MG63 (cell line): ENCODE results near the gene GRID2IP. TPM values are rescaled to one million over a fixed set of nuclear protein-coding genes. Genes with fewer than 3 reads are reported as not detected.
A peak's percentile ranks its signal among the peaks of the same experiment; 100 is the strongest.
"Not testable (repeated sequence)": the region's sequence is repeated elsewhere in the genome, so short reads cannot be mapped to it uniquely, and the experiment has no call there.

Experiments
- DNase-seq: peaks from one replicate; pipeline ENCODE4 v3.0.0-alpha.2; 2020
- H3K27me3 ChIP-seq: fragments of 250-450 bp; sonication (Bioruptor Pico); 2 replicates; pipeline ENCODE4 v1.5.1; 2020; ENCODE audit warnings: mild to moderate bottlenecking, moderate library complexity
- H3K36me3 ChIP-seq: fragments of 250-450 bp; sonication (Bioruptor Pico); 2 replicates; pipeline ENCODE4 v1.5.1; 2020; ENCODE audit warnings: mild to moderate bottlenecking, moderate library complexity
- H3K4me3 ChIP-seq: fragments of 250-450 bp; sonication (Bioruptor Pico); 2 replicates; pipeline ENCODE4 v1.5.1; 2020; ENCODE audit warnings: mild to moderate bottlenecking, moderate library complexity
- H3K9me3 ChIP-seq: fragments of 250-450 bp; sonication (Bioruptor Pico); 2 replicates; pipeline ENCODE4 v1.5.1; 2020; ENCODE audit warnings: mild to moderate bottlenecking, moderate library complexity
- total RNA-seq: library from RNA; depleted of rRNA; stranded (reverse); fragments of >200 nt; shearing (Covaris generic); gene quantifications from 2 replicates; pipeline ENCODE4 v1.2.3, GENCODE V29; 2014; ENCODE audit warnings: low replicate concordance; rRNA removed

Gene GRID2IP
- not detected in 2 replicates for total RNA-seq

DNA sequence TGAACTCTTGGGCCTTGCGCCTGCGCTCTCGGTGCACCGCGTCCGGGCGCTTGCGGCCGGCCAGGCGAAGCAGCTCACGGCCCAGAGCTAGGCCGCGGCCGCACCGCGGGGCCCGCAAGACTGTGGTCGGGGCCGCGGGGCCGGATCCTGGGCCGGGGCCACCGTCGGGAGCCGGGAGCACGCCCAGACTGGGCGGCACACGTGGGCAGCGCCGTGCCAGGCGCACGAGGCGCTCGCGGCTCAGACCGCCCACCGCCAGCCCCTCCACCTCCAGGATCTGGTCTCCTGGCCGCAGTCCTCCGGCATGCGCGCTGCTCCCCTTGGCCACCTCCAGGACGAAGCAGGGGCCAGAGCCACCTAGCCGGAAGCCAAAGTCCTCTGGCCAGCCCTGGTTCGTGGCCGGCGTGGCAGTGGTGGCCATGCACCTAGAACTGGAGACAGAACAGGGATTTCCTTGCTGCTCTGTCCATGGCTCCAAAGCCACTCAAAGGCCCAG is at the start of gene GRID2IP:
Gene GRID2IP, minus strand, starts transcription at position 446 of the 496 bp plus-strand sequence. Its CDS starts 25 bp downstream, at position 421.
- no peaks in the 10 kb centered on the region for H3K27me3 ChIP-seq
- no peaks in the 10 kb centered on the region for H3K36me3 ChIP-seq
- no peak for DNase-seq
- no peaks in the 10 kb centered on the region for H3K9me3 ChIP-seq
- no peak within 1 kb of the TSS for H3K4me3 ChIP-seq

- H3K9me3 ChIP-seq = no peaks in the 10 kb centered on the region
- H3K36me3 ChIP-seq = peaks cover 25% of the 10 kb centered on the region
- no peak overlapping the region for H3K4me3 ChIP-seq
- no peaks in the 10 kb centered on the region for H3K27me3 ChIP-seq
- DNase-seq = no peak
These were observed 48.8 kb upstream of the GRID2IP start for GRCh38 chr7:6600093-6600492.

DNA sequence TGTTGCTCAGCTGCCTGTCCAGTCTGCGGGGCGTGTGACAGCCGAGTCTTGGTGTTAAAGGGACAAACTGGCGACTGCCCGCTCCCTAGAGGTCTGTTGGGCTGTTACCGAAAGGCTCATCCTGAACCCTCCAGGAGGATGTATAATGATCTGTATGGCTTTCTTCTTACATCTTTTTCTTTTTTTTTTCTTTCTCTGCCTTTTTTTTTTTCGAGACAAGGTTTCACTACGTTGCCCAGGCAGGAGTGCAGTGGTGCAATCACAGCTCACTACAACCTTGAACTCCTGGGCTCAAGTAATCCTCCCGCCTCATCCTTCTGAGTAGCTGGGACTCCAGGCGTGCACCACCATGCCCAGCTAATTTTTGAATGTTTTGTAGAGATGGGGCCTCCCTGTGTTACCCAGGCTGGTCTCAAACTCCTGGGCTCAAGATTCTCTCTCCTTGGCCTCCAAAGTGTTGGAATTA is 39.4 kb upstream of the GRID2IP start:
- Histone ChIP-seq H3K27me3 (no peaks in the 10 kb centered on the region), H3K9me3 (no peaks in the 10 kb centered on the region), H3K36me3 (peaks cover 34% of the 10 kb centered on the region), H3K4me3 (peak overlapping the region; percentile 95)
- no peak for DNase-seq

- H3K36me3 ChIP-seq = peaks cover 29% of the 10 kb centered on the region
- no peaks in the 10 kb centered on the region for H3K9me3 ChIP-seq
- peak; percentile 74 for DNase-seq
- no peaks in the 10 kb centered on the region for H3K27me3 ChIP-seq
- H3K4me3 ChIP-seq = peak within 1 kb of the TSS; percentile 95
These were observed 38.8 kb upstream of the GRID2IP start, which contains the start of gene INTS15 for GRCh38 chr7:6589829-6590644. Gene INTS15, plus strand, starts transcription at chr7:6590021. Its CDS starts 263 bp downstream, at chr7:6590284.

- H3K36me3 ChIP-seq = peaks cover 33% of the 10 kb centered on the region
- H3K27me3 ChIP-seq = no peaks in the 10 kb centered on the region
- DNase-seq = no peak
- no peak overlapping the region for H3K4me3 ChIP-seq
- H3K9me3 ChIP-seq = no peaks in the 10 kb centered on the region
These were observed 38.0 kb upstream of the GRID2IP start for GRCh38 chr7:6589151-6589828.

GRCh38 chr7:6588566-6588965 is 37.3 kb upstream of the GRID2IP start:
- Histone ChIP-seq H3K9me3 (no peaks in the 10 kb centered on the region), H3K27me3 (no peaks in the 10 kb centered on the region), H3K36me3 (peaks cover 36% of the 10 kb centered on the region), H3K4me3 (no peak overlapping the region)
- DNase-seq = no peak

DNA sequence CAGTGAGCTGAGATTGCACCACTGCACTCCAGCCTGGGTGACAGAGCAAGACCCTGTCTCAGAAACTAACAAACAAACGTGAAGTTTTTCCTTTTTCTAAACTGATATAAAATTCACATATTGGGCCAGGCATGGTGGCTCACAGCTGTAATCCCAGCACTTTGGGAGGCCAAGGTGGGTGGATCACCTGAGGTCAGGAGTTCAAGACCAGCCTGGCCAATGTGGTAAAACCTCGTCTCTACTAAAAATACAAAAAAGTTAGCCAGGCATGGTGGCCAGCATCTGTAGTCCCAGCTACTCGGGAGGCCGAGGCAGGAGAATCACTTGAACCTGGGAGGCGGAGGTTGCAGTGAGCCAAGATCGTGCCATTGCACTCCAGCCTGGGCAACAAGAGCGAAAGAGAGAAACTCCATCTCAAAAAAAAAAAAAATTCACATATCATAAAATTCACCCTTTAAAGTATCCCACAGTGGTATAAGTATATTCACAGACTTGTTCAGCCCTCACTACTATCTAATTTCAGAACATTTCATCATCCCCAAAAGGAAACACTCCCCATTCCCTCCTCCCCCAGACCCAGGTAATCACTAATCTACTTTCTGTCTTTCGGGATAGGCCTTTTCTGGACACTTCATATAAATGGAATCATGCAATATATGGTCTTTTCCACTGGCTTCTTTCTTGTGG is 34.6 kb upstream of the GRID2IP start:
- H3K4me3 ChIP-seq, DNase-seq, H3K27me3 ChIP-seq, H3K9me3 ChIP-seq: not testable (repeated sequence)
- peaks cover 32% of the 10 kb centered on the region for H3K36me3 ChIP-seq

DNA sequence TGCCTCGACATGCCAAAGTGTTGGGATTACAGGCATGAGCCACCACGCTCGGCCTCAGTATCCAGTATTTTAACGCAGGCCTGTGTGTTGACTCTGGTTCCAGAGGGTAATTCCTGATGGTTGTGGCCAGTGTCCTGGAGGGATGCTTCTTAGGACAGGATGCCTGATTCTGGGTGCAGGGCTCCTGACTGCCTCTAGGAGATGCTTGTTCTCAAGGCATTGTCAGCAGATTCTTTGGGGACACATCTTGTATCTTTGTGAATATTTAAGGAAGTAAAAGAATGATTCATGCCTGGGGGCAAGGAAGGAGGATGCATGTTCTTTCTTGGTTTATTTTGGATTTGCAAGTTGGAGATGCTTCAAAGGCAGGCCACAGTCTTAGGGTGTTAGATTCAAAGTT is 28.2 kb upstream of the GRID2IP start:
- Histone ChIP-seq H3K9me3 (no peaks in the 10 kb centered on the region), H3K36me3 (peaks cover 14% of the 10 kb centered on the region), H3K4me3 (no peak overlapping the region), H3K27me3 (no peaks in the 10 kb centered on the region)
- DNase-seq = no peak

- peak overlapping the region; percentile 86 for H3K4me3 ChIP-seq
- no peaks in the 10 kb centered on the region for H3K27me3 ChIP-seq
- no peak for DNase-seq
- H3K9me3 ChIP-seq = no peaks in the 10 kb centered on the region
- H3K36me3 ChIP-seq = peaks cover 9% of the 10 kb centered on the region
These were observed 27.1 kb upstream of the GRID2IP start for GRCh38 chr7:6578114-6579084.

- H3K4me3 ChIP-seq = peak within 1 kb of the TSS; percentile 86
These were observed 26.3 kb upstream of the GRID2IP start, which contains the start of gene ZDHHC4 for GRCh38 chr7:6577369-6578113. Gene ZDHHC4, plus strand, starts transcription at chr7:6577454. Its CDS starts 3,108 bp downstream, at chr7:6580562.

GRCh38 chr7:6576867-6577368 is 25.7 kb upstream of the GRID2IP start:
- DNase-seq, H3K9me3 ChIP-seq, H3K27me3 ChIP-seq, H3K36me3 ChIP-seq: not testable (repeated sequence)
- peak overlapping the region; percentile 86 for H3K4me3 ChIP-seq

More at GRCh38 chr7:6577369-6578113, 26.3 kb upstream of the GRID2IP start, which contains the start of gene ZDHHC4:
- Histone ChIP-seq H3K9me3 (no peaks in the 10 kb centered on the region), H3K27me3 (no peaks in the 10 kb centered on the region), H3K36me3 (peaks cover 7% of the 10 kb centered on the region)
- DNase-seq = peak; percentile 94

DNA sequence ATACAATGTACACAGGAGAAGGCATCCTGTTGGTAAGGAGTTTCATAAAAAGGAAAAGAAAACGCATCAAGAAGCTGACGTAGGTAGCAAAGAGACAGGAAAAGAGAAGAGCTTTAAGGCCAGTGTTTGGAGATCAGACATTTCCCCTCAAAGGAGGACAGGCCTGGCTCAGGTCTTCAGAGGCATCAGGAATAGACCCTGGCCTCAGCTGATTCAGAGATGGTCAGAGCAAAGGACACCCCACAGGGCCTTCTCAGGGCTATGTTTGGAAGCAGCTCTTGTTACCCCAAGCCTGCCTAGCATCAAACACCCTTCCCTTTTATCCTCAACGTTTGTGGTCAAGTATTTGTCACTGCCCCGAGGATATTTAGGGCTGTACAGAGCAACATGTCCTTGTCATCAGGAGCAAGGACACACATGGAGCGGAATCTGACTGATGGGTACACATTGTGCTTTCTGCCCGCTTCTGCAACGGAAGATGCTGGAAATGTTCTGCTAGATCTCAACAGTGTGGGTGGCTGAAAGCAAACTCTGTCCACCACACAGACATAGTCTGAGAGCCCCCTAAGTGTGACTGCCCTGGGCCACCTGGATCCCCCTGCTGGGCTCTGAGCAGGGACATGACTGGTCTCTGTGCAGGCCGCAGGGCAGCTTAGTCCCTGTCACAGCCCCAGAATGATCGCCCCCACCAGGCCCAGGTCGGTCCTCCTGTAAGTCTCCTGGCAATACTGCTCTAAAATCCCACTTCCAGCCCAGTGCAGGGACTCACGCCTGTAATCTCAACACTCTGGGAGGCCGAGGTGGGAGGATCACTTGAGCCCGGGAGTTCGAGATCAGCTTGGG is 25.0 kb upstream of the GRID2IP start:
- H3K4me3 ChIP-seq = peak overlapping the region; percentile 86
- H3K27me3 ChIP-seq = no peaks in the 10 kb centered on the region
- no peak for DNase-seq
- no peaks in the 10 kb centered on the region for H3K9me3 ChIP-seq
- no peaks in the 10 kb centered on the region; the same call in 1 of the 2 replicates for H3K36me3 ChIP-seq

DNA sequence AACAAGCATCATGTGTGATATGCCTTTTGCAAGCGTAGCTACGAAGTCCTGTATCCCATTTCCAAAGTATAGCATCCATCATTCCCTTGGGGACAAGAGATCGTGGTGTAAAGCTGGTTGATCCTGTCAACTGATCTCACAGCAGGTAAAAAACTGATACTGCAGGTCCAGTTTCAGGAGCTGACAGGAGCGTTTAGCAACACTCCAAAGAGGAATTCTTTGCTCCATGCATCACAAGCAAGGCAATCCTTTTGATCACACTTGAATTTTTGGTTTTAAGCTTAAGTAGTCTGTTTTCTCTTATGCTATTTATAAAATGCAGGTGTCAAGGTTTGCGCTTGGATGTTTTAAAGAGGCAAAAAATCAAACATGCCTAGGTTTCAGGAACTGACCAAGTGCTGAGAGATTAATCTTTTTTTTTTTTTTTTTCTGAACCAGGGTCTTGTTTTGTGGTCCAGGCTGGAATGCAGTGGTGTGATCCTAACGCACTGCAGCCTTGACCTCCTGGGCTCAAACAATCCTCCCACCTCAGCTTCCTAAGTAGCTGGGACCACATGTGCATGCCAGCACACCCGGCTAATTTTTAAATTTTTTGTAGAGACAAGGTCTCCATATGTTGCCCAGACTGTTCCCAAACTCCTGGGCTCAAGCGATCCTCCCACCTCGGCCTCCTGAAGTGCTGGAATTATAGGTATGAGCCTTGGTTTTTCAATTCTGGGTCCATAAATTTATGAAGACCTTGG is 24.2 kb upstream of the GRID2IP start:
- H3K9me3 ChIP-seq = no peaks in the 10 kb centered on the region; the same call in 1 of the 2 replicates
- no peaks in the 10 kb centered on the region for H3K36me3 ChIP-seq
- no peak overlapping the region for H3K4me3 ChIP-seq
- no peak for DNase-seq
- no peaks in the 10 kb centered on the region for H3K27me3 ChIP-seq
